OCI-LY3 (cell line): ENCODE measurements around the gene SLC6A6.

Experiments
- H2AFZ ChIP-seq: fragments of 200-600, 300-600 bp; shearing (Covaris generic); 2 replicates; pipeline ENCODE4 v1.6.0; 2014; ENCODE audit warnings: antibody characterized with exemption, low read depth, low read length
- H3K27ac ChIP-seq: fragments of 200-600, 300-600 bp; sonication (generic); 2 replicates; pipeline ENCODE4 v1.5.1; 2014; ENCODE audit warnings: mild to moderate bottlenecking, low read length, moderate library complexity, mixed read lengths
- H3K27me3 ChIP-seq: fragments of 200-600, 300-600 bp; sonication (generic); 2 replicates; pipeline ENCODE4 v1.6.1; 2014; ENCODE audit warnings: low read depth, low read length, mixed read lengths
- H3K36me3 ChIP-seq: fragments of 200-600, 300-600 bp; sonication (generic); replicated peaks from 2 replicates; pipeline ENCODE3; 2014; ENCODE audit warnings: low read depth, low read length, mixed read lengths
- H3K4me1 ChIP-seq: fragments of 300-600, 200-600 bp; sonication (generic); 2 replicates; pipeline ENCODE4 v1.6.1; 2014; ENCODE audit warnings: low read length, mixed read lengths
- H3K4me2 ChIP-seq: fragments of 200-600, 300-600 bp; sonication (generic); 2 replicates; pipeline ENCODE4 v1.6.1; 2014; ENCODE audit warnings: low read length, mixed read lengths
- H3K4me3 ChIP-seq: fragments of 300-600, 200-600 bp; sonication (generic); 2 replicates; pipeline ENCODE4 v1.5.1; 2014; ENCODE audit warnings: antibody characterized with exemption, mild to moderate bottlenecking, low read length, moderate library complexity
- H3K79me2 ChIP-seq: fragments of 300-600, 200-600 bp; shearing (Covaris generic); 2 replicates; pipeline ENCODE4 v1.6.1; 2014; ENCODE audit warnings: mild to moderate bottlenecking, low read length, mixed read lengths
- H3K9ac ChIP-seq: fragments of 300-600, 200-600 bp; shearing (Covaris generic); 2 replicates; pipeline ENCODE4 v1.6.0; 2014; ENCODE audit warnings: mild to moderate bottlenecking, low read length, moderate library complexity
- H3K9me3 ChIP-seq: fragments of 200-600, 300-600 bp; shearing (Covaris generic); 2 replicates; pipeline ENCODE4 v1.6.1; 2014; ENCODE audit warnings: low read length, mixed read lengths; ENCODE audit not compliant: insufficient read depth
- H4K20me1 ChIP-seq: fragments of 200-600, 300-600 bp; sonication (generic); 2 replicates; pipeline ENCODE4 v1.6.1; 2016; ENCODE audit warnings: low read length, mixed read lengths; ENCODE audit not compliant: insufficient read depth
- EZH2phosphoT487 ChIP-seq: fragments of 200-600 bp; shearing (Covaris generic); IDR thresholded peaks from 2 replicates; pipeline ENCODE4 v1.6.1; 2018; ENCODE audit warnings: antibody characterized with exemption, mixed run types, low read depth
- TF ChIP-seq, protein P1 (sequence below): fragments of 200-600, 300-600 bp; sonication (generic); IDR thresholded peaks from 2 replicates; pipeline ENCODE4 v1.5.1; 2014; ENCODE audit warnings: antibody characterized with exemption, low read length, low read depth

The SLC6A6 gene

DNA sequence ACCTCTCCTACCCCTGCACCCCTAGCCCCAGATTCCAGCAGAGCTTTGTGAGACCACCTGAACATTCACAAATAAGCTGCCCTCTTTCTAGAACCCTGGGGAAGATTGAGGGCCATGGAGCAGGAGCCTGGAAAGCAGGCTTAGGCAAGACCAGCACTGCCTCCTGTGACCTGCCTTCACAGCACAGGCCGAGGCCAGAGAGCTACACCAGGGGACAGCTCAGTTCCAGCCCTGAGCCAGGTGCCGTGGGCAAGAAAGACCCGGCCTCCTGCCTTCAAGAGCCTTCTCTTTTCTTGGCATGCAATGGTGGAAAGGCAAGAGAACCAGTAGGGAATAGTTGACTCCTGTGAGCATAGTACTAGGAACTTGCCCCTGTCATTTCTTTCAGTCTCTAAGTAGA lies 48.1 kb downstream of the SLC6A6 start:
- Histone ChIP-seq H3K4me2 (no peak overlapping the region), H2AFZ (no peak overlapping the region), H3K4me1 (peaks cover 66% of the 10 kb centered on the region), H4K20me1 (no peaks in the 10 kb centered on the region), H3K9ac (no peak overlapping the region), H3K27ac (peak overlapping the region; percentile 94; the same call in 1 of the 2 replicates), H3K79me2 (peaks cover 24% of the 10 kb centered on the region), H3K9me3 (peaks cover 8% of the 10 kb centered on the region; the same call in 1 of the 2 replicates), H3K4me3 (no peak overlapping the region), H3K36me3 (peaks cover 84% of the 10 kb centered on the region), H3K27me3 (no peaks in the 10 kb centered on the region)
- no peak for TF ChIP-seq EZH2phosphoT487
- TF ChIP-seq, protein P1, sequence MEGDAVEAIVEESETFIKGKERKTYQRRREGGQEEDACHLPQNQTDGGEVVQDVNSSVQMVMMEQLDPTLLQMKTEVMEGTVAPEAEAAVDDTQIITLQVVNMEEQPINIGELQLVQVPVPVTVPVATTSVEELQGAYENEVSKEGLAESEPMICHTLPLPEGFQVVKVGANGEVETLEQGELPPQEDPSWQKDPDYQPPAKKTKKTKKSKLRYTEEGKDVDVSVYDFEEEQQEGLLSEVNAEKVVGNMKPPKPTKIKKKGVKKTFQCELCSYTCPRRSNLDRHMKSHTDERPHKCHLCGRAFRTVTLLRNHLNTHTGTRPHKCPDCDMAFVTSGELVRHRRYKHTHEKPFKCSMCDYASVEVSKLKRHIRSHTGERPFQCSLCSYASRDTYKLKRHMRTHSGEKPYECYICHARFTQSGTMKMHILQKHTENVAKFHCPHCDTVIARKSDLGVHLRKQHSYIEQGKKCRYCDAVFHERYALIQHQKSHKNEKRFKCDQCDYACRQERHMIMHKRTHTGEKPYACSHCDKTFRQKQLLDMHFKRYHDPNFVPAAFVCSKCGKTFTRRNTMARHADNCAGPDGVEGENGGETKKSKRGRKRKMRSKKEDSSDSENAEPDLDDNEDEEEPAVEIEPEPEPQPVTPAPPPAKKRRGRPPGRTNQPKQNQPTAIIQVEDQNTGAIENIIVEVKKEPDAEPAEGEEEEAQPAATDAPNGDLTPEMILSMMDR = no peak

DNA sequence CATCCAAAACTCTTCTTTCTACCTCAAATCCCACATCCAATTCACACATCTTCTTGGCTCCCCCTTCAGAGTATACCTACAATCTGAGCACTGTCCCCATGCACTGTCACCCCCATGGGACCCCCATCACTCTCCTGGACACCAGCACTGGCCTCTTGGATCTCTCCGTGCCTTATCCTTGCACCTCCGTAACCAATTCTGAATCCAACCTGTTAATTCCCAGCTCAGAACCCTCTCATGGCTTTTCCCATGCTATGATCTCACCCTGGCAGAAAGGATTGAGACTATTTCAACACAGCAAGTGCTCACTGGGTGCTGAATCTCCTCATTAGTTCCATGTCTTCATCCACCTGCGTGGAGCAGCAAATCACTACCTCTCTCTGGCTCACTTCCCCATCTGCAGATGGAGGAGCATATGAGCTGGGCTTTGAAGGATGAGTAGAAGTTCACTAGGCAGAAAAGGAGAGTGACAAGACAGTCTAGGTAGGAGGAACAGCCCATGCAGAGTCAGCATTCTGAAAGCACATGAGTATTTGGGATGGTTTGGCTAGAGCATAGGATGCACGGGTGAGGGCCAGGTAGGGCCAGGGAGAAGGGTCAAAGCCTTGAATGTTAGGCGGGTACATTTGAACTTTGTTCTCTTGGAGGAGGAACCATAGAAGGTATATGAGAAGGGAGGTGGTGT lies 48.7 kb downstream of the SLC6A6 start:
- Histone ChIP-seq H3K4me2 (peak overlapping the region; percentile 83; the same call in 1 of the 2 replicates), H4K20me1 (no peaks in the 10 kb centered on the region), H2AFZ (no peak overlapping the region), H3K27me3 (no peaks in the 10 kb centered on the region), H3K27ac (peak overlapping the region; percentile 94), H3K79me2 (peaks cover 24% of the 10 kb centered on the region), H3K9me3 (peaks cover 8% of the 10 kb centered on the region; the same call in 1 of the 2 replicates), H3K4me1 (peaks cover 66% of the 10 kb centered on the region), H3K9ac (no peak overlapping the region), H3K36me3 (peaks cover 84% of the 10 kb centered on the region), H3K4me3 (no peak overlapping the region)
- TF ChIP-seq, protein P1 = no peak
- TF ChIP-seq EZH2phosphoT487 = no peak

DNA sequence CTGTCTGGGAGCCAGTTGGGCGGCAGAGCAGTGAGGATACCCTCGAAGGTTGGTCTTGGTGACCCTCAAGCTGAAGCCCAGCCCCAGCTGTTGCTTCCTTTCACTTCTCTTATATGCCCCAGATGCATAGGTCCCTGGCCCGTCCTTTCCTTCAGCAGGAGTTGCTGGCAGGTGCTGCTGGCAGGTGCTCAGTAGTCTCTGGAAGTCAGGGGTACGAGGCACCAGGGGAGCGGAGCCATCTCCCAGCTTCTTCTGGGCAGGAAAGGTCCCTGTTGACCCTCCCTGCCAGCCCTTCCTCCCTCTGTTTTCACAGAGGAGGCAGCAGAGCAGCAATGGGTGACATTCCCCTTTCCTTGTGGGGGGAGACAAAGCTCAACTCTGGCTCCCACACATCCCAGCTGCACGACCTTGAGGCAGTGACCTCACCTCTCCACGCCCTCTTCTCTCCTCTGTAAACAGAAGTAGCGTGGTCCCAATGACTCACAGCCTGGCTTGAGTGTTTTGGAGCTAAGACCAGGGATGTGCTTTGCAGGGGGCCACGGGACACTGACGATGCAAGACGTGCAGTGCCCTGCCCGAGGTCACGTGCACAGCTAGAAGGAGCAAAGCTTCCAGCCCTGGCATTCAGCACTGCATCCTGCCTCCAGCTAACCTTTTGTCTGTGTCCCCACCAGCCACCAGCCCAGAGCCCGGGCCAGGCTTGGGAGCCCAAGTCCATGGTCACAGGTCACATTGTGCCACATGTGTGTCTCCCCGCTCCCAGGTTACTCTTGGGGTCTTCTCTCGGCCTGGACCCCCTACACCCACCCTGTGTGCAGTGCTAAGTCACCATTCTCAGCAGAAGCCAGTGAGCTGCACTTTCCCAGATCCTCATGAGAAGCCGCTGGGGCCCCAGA lies 49.7 kb downstream of the SLC6A6 start:
- Histone ChIP-seq H3K4me1 (peaks cover 70% of the 10 kb centered on the region), H3K79me2 (peaks cover 24% of the 10 kb centered on the region), H4K20me1 (no peaks in the 10 kb centered on the region), H3K9ac (peak overlapping the region; percentile 78; the same call in 1 of the 2 replicates), H3K4me2 (peak overlapping the region; percentile 83), H3K4me3 (peak overlapping the region; percentile 58), H3K36me3 (peaks cover 84% of the 10 kb centered on the region), H2AFZ (no peak overlapping the region), H3K27me3 (no peaks in the 10 kb centered on the region), H3K27ac (peak overlapping the region; percentile 94), H3K9me3 (peaks cover 8% of the 10 kb centered on the region; the same call in 1 of the 2 replicates)
- TF ChIP-seq, protein P1 = no peak
- no peak for TF ChIP-seq EZH2phosphoT487
